Cortex of kidney (tissue), 1 donor: ENCODE measurements around the gene SEZ6L.

Experiments
- DNase-seq: peaks from one replicate; lab custom pipeline; 2025; lab: John Stamatoyannopoulos, UW

The SEZ6L gene

GRCh38 chr22:26334232-26334631 is 165.0 kb downstream of the SEZ6L start:
- DNase-seq = no peak

GRCh38 chr22:26336773-26337172 is 167.5 kb downstream of the SEZ6L start:
- DNase-seq = no peak

DNA sequence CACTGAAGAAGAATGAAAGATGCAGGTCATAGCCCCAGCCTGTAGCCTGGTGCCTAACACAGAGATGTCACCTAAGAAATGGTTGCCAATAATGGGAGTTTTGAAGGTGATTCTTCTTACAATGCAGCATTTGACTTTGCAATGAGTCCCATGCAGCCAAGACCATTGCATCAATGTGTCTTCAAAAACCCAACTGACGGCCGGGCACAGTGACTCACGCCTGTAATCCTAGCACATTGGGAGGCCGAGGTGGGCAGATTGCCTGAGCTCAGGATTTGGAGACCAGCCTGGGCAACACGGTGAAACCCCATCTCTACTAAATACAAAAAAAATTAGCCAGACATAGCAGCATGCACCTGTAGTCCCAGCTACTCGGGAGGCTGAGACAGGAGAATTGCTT is 170.5 kb downstream of the SEZ6L start:
- DNase-seq = no peak

DNA sequence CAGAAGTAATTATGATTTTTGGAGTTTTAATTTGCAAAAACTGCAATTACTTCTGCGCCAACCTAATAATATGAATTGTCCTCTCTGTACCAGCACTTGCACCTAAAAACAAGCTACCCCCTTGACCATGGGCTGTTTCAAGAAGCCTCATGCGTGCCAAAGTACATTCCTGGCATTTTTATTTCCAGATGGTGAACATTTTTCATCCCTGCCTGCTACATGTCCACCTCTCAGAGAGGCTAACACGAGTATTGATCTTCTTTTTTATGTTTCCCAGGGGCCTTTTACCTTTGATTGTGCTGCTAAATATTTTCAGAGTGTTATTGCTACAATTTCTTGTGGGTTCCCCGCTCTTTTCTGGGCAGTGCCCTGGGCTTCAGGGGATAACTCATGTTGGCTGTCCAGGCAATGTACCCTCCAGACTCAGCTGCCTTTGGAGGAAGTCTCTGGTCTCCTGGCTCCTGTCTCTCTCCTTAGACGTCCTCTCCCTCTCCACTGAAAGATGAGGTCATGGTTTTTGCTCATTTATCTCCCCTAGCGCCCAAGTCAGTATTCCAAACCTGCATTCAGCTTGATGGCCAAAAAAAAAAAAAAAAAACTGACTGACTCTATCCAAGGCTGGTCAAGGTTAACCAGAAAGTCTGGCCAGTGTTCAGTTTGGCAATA is 173.6 kb downstream of the SEZ6L start:
- DNase-seq = no peak

DNA sequence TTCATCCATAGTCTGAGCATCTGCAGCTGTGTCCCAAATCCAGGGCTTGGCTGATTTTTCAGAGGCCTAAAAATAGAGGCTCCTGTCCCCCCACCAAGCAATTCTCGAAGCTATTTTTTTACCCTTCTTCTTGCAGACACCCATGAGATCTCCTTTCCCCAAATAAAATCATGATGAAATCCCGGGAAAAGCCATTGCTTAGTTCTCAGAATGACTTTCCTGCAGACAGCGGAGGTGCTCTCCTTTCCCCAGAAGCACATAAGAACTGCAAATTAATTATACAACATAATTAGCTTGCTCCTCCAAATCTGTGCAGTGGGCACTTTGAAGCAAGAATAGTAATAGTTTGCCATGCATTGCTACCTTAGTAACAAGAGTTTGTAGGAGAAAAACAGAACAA is 176.2 kb downstream of the SEZ6L start:
- no peak for DNase-seq

DNA sequence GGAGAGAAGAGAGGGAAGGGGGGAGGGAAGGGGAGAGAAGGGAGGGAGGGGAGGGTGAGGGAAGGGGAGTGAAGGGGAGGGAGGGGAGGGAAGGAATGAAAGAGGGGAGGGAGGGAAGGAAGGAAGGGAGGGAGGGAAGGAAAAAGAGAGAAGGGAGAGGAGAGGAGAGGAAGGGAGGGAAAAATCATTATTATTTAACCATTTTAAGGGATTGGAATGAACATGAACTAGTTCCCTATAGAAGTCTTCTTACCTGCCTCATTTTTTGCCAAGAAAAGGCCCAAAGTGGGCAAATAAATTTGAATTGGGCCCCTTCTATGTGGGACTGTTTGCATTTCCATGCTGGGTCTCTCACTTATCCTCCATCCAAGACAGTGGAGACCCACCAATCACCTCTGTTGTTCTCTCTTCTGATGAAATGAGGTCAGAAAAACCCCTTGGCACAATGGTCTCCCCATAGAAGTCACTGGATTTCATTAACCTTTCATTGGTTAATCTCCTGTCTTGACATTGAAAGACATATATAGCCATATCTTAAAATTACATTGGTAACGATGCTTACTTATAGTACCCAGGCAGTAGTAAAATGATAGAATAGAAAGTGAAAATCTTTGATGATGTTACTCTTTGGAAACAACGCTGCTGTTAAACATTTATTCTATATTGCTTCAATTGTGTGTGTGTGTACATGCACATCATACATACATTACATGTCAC is 179.7 kb downstream of the SEZ6L start:
- no peak for DNase-seq

GRCh38 chr22:26354707-26355106 is 185.4 kb downstream of the SEZ6L start:
- DNase-seq = no peak

- no peak for DNase-seq
Observed at GRCh38 chr22:26357281-26357680, 188.0 kb downstream of the SEZ6L start.

DNA sequence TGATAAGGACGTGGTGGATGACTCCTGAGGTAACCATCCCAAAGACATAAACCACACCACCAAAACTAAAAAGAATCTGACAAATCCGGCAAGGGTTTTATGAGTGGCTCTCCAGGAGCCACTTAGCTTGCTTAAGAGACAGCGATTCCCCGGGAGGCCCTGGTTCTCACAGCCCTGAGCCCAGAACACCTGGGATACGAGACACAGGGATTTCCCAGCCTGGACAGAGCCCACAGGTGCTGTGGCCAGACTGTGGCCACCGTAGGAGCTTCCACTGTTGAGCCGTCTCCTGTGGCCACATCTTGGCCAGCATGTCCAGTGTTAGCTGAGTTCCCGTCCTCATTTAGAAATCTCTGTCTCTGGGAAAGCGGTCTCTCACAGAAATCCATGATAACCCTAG is 188.6 kb downstream of the SEZ6L start:
- DNase-seq = no peak

DNA sequence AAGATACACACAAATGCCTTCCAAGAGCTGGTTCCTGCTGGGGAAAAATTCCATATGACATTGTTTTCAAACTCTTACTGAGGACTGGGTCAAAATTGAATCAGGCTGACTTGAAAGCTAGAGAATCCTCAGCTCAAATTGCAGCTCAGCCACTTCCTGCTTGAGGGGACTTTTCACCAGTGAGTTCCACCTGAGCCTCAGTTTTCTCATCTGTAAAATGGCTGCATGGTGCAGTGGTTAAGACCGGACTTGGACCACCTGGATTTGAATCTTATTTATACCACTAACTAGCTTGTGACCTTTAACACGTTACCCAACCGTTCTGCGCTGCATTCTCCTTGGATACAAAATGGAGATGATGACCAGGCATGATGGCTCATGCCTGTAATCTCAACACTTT is 189.9 kb downstream of the SEZ6L start:
- no peak for DNase-seq

GRCh38 chr22:26360169-26360885 is 191.1 kb downstream of the SEZ6L start:
- DNase-seq = no peak

DNA sequence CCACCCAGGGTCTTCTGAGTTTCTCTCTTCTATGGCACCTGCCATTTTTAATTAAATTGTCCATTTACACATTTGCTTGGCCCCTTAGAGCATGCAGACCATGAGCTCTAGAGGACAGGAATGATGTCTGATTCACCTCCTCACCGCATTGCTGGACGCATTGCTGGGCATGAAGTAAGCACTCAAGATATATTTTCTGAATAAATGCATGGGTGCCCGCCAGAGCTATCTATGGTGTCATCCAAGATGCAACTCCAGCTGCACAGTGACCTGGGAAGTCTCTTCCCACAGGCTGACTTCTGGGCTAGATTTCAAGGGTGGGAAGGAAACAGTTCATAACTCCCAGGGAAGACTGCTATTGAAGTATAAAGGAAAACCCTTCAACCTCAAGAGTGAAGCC is 193.2 kb downstream of the SEZ6L start:
- DNase-seq = no peak

- no peak for DNase-seq
Observed at GRCh38 chr22:26364066-26365015, 195.1 kb downstream of the SEZ6L start.

GRCh38 chr22:26367402-26368245 is 198.4 kb downstream of the SEZ6L start:
- no peak for DNase-seq

DNA sequence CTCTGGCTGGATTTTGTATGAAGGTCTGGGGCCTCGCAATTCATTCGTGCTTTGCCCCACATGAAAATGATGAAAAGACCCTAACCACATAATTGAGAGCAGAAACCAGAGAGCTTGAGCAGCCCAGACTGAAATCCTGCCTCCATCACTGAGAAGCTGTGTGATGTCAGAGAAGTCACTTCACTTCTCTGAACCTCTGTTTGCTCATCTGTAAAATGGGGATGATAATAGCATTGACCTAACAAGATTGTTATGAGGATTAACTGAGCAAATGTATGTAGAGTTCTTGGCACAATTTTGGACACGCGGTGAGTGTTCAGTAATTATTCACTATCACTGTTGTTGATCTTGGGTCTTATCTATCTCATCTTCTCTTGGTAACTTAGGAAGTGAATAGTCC is 203.6 kb downstream of the SEZ6L start:
- no peak for DNase-seq

GRCh38 chr22:26374391-26375026 is 205.2 kb downstream of the SEZ6L start:
- no peak for DNase-seq

- DNase-seq = no peak
Observed at GRCh38 chr22:26377170-26377830, 208.0 kb downstream of the SEZ6L start.

DNA sequence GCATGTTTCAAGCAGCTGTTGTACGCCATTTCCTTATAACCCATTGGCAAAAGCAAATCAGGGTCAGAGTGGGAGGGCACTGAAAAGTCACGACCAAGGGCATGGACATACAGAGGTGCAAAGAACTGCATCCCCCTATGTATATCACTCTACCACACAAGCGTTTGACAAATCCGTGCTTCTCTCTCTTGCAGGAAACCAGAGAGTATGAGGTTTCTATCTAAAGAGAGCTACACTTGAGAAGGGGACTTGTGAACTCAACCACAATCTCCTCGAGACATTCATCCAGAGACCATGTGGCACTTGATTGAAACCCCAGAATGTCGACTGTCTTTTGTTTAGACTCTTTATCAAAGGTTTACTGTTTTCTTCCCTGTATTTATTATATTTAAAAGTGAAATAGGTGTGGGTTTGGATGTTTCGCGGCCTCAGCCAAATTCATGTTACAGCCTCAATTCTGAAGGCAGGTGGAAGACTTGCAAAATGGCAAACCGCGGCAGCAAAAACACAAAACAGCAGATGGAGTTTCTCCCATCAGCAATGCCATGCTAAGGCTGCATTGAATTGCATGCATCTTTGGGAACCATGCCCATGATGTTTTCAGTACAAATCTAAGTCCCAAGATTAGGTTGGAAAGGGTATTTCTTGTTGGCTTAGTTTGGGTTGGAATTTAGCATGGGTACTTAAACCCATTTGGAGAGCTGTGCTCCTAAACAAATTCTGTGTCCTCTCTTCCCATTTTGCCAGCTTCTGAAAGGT is 211.0 kb downstream of the SEZ6L start:
- no peak for DNase-seq

DNA sequence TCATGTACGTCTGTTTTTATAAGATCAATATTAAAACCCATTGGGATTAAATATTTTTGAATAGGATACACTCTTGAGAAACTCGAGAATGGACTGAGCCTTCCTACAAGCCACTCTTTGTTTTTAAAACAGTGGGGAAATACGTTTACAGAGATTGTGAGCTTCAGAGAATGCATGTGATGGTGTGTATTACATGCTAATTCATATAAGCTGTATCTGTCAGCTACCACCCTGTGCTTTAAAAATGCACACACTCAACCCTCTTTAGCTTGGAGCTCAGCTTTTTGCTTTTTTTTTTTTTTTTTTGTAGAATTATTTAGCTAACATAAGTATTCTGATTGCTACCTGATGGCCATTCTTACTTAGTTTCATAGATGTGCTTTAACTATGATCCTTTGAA is 213.5 kb downstream of the SEZ6L start:
- DNase-seq = no peak
